Measurements from ENCODE around the gene MED22.

MED22 gene

DNA sequence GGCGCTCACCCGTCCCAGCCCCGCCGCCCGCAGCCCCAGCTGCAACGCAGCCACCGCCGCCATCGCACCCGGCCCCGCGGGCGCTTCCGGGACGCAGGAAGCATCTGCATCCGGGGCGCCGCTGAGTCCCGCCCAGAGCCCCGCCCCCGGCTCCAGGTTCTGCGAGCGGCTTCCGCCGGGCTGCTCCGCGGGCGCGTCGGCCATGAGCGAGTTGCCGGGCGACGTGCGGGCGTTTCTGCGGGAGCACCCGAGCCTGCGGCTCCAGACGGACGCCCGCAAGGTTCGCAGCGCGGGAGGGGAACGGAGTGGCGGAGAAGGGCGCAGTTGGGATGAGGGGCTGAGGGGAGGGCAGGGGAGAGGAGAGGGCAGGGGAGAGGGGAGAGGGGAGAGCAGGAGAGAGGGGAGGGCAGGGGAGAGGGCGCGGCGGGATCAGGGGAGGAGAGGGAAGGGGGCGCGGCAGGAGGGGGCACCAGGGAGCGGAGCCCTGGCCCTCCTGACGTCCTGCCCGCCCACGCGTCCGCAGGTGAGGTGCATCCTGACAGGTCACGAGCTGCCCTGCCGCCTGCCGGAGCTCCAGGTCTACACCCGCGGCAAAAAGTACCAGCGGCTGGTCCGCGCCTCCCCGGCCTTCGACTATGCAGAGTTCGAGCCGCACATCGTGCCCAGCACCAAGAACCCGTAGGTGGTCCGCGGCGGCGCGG lies 8.6 kb upstream of the MED22 start, which contains the start of the genes SURF1 and SURF2:
SURF1 (minus strand) TSS at position 97 of the 701 bp plus-strand sequence; CDS start at position 63, 34 bp downstream.
SURF2 (plus strand) TSS at position 160 of the 701 bp plus-strand sequence; CDS start at position 203, 43 bp downstream.
- peak; percentile 73 for DNase-seq (ENCODE audit: low spot score)

DNA sequence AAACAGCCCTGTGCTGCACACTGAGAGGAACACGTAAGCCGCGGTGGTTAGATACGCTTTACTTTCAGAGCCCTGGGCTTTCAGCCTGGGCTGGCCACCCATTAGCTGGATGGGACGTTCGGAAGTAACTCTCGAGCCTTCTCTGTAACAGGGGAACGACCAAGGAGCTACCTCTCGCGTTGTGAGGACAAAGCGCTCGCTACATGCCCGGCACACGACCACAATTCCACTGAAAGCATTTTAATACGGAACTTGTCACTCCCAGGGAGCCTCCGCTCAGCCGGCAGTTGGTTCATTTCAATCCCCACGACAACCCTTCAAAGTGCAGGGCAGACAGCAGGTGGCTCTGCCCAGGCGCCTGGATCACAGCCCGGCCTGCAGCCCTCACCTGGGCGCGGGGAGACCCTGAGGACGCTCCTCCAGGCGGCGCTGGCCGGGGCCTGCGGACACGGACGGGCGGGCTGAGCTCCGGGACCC lies 8.0 kb upstream of the MED22 start:
- DNase-seq (ENCODE audit: low spot score), result no peak

DNA sequence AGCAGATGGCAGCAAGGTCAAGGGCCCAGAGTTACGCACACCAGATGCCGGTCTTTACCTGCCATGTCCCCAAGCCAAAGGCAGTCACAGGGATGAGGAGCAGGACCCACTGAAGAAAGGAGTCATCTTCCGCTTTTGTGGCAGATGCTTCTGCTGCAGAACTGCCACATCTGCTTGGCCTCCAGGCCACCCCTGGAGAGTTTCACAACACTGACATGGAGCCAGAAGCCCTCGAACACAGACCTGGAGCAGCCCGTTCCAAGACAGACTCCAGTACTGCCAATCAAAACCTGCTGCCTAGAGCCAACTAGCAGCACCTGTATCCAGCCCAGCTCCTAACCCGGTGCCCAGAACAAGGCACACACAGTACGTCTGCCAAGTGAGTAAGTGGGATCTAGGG lies 6.8 kb upstream of the MED22 start:
- no peak for DNase-seq (ENCODE audit: low spot score)

DNA sequence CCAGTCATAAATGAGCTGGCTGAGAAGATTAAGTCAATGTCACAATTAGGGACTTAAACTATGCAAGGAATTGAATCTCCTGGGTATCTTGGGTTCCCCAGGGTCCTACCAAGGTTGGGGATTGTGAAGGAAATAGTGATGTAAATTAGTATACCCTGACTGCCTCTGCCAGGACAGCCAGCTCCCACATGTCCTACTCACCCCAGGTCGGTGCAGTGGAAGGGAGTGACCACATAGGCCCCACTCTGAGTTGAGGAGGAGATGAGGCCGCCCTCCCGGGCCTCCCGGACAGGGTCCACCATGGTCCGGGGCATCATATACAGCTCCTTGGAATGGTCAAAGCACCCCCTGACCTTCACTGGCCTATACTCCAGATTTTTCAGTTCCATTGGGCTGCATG lies 5.6 kb upstream of the MED22 start:
- no peak for DNase-seq (ENCODE audit: low spot score)

DNA sequence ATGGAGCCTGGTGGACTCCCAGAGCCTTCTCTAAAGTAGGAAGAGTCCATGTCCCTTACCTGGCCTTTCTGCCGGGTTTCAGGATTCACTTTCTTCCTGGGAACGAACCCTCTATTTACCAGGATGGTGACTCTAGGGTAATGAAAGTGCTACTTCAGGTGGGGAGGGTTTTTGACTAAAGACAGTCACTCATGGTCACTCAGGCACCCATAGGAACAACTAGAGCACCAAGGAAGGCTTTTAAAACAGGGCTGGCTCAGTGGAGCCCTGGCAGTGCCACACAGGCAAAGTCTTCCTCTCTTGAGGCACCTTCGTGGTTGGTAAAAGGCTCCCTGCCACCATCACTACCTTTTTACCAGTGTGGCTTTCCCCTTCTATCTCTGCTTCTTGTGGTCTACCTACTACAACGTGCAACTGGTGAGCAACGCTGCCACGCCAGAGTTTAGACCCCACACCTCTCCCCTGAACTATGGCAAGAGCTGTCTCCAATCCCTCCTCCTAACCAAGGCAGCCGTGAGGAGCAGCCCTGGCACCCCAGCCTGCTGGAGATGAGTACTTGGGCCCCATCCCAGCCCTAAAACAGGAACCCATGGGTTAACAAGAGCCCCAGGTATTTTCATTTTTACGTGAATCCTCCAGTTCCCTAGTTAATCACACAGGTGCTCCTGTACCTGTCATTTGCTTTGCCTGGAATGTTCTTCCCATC lies 4.9 kb upstream of the MED22 start:
- no peak for DNase-seq (ENCODE audit: low spot score)

DNA sequence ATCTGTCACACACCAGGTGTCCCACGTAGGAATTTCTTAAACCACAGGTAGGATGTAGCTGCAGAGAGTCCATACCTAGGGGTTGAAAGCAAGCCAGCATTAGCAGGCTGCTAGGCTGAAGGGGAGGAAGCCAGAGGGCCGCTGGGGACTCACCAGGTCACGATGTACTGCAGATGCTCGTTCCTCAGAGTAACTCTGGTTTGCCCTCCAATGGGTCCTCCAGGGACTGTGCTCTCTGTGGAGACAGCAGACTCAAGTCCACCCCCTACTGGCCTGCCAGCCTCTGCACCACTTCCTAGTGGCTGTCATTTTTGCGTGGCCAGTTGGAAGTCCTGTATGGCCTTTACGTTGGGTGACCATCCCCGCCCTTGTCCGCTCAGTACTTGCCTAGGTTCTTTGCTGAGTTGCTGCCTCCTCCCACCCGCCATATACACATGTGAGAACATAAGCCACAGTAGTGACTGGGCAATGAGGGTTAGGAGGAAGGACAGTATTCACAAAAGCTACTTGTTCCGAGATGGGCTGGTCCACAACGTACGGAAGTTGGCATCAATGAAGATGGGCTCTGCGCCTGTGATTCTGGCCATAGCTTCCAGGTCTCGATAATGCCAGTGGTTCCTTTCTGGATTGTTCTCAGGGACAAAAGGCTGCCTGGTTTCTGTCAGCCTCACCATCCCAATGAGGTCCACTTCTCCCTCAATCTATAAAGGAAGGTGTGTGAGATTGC lies 4.1 kb upstream of the MED22 start:
- peak; percentile 64 for DNase-seq (ENCODE audit: low spot score)

DNA sequence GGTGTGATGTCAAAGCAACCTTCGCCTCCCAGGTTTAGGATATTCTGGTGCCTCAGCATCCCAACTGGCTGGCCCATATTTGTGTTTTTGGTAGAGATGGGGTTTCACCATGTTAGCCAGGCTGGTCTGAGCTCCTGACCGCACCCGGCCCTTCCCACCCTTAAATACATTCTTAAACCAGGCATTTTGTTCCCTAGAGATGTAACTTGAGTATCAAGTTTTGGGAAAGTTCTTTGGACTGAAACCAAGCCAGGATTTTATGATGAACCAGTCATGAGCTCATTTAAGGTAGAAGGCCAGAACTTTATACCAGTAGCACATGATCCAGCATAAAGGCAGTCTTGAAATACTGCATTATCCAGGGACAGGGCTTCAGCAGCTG lies 3.6 kb upstream of the MED22 start:
- DNase-seq (ENCODE audit: low spot score), result no peak

DNA sequence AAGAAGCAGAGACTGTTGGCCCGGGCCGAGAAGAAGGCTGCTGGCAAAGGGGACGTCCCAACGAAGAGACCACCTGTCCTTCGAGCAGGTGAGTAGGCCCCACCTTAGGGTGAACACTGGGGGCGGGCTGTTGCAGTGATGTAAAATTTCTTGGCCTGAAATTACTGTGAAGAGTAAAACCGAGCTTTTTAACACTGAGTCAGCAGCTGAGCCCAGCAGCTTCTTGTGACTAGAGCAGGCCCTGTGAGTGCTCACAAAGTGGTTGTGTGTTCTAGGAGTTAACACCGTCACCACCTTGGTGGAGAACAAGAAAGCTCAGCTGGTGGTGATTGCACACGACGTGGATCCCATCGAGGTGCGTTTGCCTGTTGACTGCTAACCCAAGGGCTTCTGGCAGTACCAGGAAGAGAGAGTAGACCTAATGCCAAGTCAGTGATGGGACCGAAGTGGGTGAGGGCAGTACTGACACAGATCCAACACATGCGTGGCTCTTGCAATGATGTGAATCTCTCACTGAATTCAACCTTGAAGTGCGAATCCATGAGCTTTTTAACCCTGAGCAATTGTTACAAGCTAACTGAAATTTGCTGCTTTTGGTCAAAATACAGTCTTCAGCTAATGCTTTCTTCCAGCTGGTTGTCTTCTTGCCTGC lies 2.2 kb upstream of the MED22 start:
- DNase-seq (ENCODE audit: low spot score), result no peak

DNA sequence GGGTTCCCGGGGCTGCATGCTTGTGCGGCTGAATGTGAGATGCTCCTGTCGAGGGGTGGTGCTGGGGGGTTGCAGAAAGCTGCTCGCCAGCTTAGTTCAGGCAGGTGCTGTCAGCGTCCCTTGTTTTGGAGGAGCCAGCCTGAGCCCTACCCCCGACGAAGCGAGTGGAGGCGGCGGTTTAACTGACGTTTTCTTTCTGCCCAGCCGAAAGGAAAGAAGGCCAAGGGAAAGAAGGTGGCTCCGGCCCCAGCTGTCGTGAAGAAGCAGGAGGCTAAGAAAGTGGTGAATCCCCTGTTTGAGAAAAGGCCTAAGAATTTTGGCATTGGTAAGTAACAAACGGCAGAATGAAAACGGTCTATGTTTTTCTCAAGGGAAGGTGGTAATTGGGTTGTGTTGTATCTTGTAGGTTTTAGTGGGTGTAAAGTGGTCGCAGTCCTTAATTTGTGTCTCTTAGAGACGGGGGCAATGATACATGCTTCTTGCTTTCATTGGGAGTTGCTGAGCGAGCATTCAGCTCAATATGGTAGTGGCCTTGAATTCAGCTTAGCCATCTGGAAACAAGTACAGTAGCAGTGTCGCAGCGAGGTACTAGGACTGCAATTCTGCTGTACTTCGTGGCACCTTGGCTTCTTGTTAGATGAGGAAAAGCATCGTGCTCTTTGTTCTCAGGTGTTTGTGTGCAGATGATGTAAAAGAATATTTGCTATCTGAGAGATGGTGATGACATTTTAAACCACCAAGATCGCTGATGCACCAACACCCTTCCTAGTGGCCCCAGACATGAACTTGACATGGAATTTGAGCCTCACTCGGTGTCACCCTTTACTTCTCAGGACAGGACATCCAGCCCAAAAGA lies 1.0 kb upstream of the MED22 start:
- no peak for DNase-seq (ENCODE audit: low spot score)

DNA sequence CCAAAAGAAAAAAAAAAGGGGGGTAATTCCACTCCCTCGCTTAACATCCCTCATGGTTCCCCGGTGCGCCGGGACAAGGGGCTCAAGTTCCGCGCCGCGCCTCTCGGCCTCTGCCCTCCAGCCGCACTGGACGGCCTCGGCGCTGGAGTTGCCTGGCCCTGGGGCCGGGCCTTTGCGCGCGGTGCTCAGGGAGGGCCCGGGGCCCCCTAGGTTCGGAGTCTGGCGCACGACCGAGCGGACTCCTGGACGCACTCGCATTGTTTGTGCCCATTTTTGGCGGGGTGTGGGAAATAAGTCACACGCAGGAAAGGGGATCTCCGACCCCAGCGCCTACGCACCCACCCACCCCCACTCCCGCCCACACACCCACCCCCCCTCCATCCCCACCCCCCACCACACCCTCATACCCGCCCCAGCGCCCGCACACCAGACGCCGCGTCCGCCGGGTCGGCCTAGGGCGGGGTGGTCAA lies 381 bp downstream of the MED22 start:
- no peak for DNase-seq (ENCODE audit: low spot score)

DNA sequence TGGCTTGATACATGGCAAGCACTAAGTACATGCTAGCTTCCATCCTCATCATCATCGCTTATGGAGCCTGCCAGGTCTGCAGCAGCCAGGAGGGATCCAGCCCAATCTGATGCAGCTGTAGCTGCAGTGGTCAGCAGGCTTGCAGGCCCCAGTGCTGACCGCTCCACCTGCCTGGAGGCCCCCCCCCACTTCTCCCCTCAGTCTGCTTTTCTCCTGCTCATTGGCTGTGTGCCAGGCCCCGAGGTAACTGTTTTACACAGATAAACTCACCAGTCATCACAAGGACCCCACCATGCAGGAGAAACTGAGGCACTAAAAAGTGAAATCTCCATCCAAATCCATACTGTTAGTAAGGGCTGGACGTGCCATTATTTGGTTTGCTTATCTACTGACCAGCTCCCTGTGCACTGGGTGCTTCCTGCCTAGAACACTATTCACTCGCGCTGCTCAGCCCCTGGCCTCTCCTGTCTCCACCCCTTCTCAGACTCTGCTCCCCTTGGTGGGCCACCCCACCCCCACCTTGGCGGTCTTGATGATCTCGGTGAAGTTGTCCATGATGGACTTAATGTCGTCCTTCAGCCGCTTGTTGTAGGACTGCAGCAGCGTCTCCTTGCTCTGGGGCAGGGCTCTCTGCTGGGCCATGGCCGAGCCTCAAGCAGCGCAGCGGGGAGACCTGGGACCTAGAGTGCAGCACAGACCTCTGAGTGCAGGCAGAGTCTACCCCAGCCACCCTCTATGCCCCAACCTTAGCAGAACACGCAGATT lies 1.7 kb downstream of the MED22 start:
- DNase-seq (ENCODE audit: low spot score), result no peak

DNA sequence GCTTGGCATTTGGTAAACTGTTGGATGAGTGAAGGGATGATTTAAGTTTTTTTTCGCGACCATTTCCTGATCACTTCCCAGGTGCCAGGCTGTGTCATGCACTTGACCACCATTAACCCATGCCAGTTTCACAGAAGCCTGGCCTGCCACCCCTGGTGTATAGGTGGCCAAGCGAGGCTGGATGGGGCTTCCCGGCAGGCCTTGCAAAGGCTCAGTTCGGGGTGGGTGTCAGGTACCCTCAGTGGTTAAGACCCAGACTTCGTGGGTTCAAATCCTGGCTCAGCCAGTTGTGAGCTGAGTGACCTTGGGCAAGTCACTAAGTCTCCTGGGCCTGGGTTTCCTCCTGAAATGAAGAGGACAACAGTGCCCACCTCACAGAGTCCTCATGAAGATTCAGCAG lies 2.3 kb downstream of the MED22 start:
- no peak for DNase-seq (ENCODE audit: low spot score)

DNA sequence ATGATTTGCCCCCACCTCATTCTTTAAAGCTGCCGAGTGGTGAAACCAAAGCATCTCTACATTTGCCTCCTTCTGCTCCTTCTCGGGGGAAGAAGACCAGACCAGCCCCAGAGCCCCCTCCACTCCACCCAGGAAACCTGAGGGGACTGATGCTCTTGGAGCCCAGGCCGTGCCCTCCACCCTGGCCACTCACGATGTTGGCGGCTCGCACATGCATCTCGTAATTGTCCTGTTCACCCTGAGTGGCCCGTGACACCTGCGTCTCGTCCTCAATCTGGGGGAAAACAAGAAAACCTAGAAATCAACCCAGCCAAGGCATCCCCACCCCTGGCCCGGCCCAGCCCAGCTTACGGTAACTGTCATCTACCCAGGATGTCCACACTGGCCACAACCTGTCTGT lies 3.0 kb downstream of the MED22 start:
- DNase-seq (ENCODE audit: low spot score), result no peak

DNA sequence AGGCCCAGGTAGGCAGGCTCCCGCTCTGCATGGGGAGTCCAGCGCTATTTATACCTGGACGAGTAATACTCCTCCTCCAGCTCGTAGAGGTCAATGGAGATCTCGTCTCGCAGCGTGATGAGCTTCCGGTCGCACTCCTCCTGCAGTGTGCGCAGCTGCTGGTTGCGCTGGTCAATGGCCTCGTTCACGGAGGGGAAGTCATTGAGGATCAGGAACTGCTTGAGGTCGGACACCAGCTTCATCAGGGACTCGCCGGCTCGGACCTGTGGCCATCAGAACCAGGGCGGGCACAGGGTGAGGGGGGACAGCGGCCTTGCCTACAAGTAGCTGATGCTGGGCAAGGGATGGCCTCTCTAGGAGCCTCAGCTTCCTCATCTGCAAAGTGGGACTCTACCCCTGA lies 3.9 kb downstream of the MED22 start:
- DNase-seq (ENCODE audit: low spot score), result no peak

DNA sequence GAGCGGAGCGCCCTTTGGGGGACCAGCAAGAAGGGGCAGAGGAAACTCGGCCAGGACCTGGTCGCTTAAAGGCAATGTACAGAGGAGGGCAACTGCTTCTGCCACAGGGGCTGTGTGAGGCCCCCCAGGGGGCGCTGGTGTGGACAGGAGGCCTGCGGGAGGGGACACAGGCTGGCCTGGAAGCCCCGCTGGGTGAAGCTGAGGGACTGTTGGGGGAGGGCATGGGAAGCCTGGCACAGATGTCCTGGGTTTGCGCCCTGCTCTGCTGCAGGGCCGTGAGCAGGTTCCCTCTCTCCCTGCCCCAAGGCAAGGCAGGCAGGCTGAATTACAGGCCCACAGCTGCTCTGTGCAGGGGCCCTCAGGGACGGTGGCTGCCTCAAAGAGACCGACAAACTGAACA lies 5.4 kb downstream of the MED22 start:
- DNase-seq (ENCODE audit: low spot score), result no peak

DNA sequence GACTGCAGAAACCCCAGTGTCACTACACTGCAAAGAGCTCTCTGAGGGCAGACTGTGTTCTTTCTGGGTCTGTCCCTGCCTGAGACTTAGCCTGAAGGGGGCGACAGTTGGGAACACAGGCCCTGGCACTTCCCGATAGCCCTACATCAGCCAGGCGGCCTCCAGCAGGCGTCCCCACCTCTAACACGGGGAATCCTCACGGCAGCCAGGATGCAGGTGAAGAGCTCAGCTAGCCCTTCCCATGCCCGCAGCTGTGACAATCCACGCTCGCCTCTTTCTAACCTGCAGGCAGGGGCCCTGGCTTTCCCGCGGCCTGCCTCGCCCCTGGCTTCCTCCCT lies 5.9 kb downstream of the MED22 start:
- no peak for DNase-seq (ENCODE audit: low spot score)

DNA sequence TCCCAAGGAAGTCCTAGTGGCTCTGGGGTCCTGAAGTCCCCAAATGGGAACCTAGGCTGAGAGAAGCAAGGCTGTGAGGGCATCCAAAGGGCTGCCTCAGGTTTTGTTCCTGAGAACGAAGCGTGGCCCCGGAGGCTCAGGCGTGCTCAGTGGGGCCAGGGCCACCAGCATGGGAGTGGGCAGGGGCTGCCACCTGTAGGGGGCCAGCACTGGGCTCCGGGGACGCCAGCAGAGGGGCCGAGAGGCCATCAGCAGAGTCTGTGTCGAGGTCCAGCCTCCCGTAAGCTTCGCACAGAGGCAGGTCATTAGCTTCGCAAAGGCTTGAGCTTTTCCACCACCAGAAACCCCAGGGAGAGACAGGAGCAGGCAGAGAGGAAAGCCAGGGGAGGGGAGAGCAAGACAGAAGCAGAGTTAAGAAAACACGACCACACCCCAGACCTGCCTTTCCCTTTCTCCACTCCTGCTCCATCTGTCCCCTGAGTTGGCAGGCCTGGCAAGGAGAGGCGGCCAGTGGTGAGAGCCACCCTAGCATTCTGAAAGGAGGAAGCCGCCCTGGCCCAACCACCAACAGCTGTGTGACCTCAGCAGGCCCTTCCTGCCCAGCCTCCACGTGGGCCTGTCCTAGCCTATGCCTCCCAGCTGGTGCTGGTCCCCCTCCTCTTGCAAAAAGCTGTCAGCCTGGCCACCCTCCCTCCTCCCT lies 6.4 kb downstream of the MED22 start:
- no peak for DNase-seq (ENCODE audit: low spot score)

DNA sequence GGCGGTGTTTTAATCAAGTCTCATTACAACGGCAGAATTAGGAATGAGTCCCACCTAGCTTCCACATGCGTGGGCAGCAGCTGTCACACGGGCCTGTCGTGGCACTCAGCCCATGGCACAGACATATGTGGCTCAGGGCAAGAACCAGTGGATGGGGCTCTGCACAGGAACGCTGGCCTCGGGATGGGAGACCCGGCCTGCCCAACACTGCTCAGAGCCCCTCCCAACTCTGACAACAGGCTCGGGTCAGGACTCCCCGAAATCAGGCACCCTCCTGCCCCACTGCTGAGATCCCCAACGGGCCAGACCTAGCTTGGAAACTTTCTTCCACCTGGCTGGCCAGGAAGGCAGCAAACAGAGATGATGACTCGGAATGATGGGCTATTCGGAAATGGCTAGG lies 7.0 kb downstream of the MED22 start:
- DNase-seq (ENCODE audit: low spot score), result no peak

DNA sequence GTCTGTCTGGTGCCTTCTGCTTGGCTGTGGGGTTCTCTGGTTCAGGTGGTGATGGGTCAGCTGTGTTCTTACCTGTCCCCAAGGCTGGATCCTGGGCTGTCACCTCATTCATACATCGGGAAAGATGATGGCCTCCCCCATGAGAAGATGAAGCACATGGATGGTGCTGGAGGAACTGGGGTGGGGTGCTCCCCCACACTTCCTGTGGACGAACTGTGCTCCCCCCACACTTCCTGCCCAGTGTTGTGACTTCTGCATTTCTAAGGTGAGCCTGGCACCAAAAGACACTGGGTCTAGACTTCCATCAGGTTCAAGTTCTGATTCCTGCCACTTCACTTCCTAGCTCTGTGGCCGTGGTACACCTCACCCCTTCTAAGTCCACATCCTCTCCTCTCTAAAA lies 7.7 kb downstream of the MED22 start:
- no peak for DNase-seq (ENCODE audit: low spot score)

DNA sequence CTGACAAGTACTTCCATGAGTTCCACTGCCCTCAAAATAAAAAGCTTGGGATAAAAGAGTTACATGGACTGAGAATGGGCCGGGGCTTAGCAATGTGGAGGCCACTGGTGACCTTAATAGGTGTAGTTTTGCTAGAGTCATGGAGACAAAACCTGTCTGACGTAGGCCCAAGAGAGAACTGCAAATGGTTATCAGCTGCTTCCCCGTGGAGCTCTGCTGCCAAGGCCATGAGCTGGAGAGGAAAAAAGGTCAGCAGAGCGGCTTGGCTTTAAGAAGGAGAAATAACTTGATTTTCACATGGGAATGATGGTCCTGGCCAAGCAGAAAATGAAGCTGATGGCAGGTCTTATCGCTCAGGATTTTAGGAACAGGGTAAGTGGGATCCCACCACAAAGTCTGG lies 8.3 kb downstream of the MED22 start:
- DNase-seq (ENCODE audit: low spot score), result no peak
